ENCODE results near the gene GNA12. TPM values are rescaled to one million over a fixed set of nuclear protein-coding genes. Genes with fewer than 3 reads are reported as not detected.
A peak's percentile ranks its signal among the peaks of the same experiment; 100 is the strongest.

GNA12 gene
- total RNA-seq, 5 donors from 2014 or later (not counting 1 experiment from before 2014, with no cell fraction given): 17.9 to 22.5 (median 22.1) TPM

GRCh38 chr7:2878306-2878705 lies 34.2 kb upstream of the GNA12 start:
- peak overlapping the region; percentile 37 to 83 for H3K27ac Mint-ChIP-seq
- WGBS (ENCODE audit: insufficient coverage): 42% methylated on average over 1 of the region's 3 CpGs
- ChIA-PET CTCF (interaction anchor here in 1 of 2 donors (0.7 kb wide), 1 partner anchor 762 kb away, joined by 3 read pairs; no protein-coding TSS in a partner anchor), POLR2A (no interaction called here)
- ATAC-seq (replicated peaks in 1 of 4) (no peak), DNase-seq (no peak)
- peaks cover 37 to 52% (median 40%) of the 10 kb centered on the region in 3 donors for H3K4me1 Mint-ChIP-seq
- H3K4me3 Mint-ChIP-seq: peak overlapping the region in 1 of 3 donors; percentile 57
- H3K9me3 Mint-ChIP-seq: no peaks in the 10 kb centered on the region
- H3K27ac ChIP-seq (ENCODE audit: low read length): no peak overlapping the region
- H3K27me3 ChIP-seq (replicated peaks in 1 of 2; ENCODE audit: control insufficient read depth in 2 of 2, extremely low read depth in 1 of 2, insufficient read depth in 2 of 2, low read length in 1 of 2): no peaks in the 10 kb centered on the region
- no peak overlapping the region for H3K4me3 ChIP-seq (ENCODE audit: control insufficient read depth in 1 of 2, extremely low read depth in 1 of 2, low read length in 1 of 2)
- H3K36me3 ChIP-seq (ENCODE audit: control insufficient read depth in 2 of 2, extremely low read depth in 1 of 2, insufficient read depth in 1 of 2, low read length in 1 of 2): no peaks in the 10 kb centered on the region
- H3K36me3 Mint-ChIP-seq: no peaks in the 10 kb centered on the region
- no peaks in the 10 kb centered on the region for H3K9me3 ChIP-seq
- H3K4me1 ChIP-seq (ENCODE audit: control insufficient read depth in 1 of 2, extremely low read depth in 1 of 2, insufficient read depth in 2 of 2, low read length in 2 of 2): peaks cover 12 to 16% of the 10 kb centered on the region in 2 experiments
- no peaks in the 10 kb centered on the region for H3K27me3 Mint-ChIP-seq

DNA sequence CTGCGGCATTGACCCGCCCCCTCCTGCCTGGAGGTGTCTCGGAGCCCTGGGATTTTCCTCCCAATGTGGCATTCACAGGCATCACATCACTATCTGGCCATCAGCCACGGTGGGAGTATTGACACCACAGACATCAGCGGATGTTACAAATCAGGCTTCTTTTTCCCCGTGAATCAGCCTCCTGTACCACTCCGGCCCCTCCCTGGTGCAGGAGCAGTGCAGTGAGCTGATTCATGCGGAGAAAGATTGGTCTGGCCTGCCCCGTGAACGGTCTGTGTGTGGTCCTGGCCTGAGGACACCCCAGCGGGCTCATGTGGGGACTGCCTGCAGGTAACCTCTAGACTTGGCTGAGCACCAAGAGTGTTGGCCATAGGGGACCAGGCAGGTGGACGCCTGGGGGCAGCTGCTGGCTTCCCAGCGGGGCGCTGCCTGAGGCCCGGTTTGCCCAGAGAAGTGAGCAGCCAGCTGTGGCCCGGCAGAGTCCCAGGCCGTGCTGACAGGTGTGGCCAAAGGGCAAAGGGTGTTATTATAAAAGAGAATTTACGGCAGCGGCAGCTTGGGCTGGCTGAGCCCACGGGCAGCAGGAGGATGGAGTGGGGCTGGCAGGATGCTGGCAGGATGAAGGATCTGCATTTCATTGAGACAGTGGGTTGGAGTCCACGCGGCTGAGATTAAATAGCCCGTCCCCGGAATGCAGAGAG lies 32.1 kb upstream of the GNA12 start:
- Histone ChIP-seq H3K27ac (ENCODE audit: low read length) (no peak overlapping the region), H3K4me3 (ENCODE audit: control insufficient read depth in 1 of 2, extremely low read depth in 1 of 2, low read length in 1 of 2) (no peak overlapping the region), H3K4me1 (ENCODE audit: control insufficient read depth in 1 of 2, extremely low read depth in 1 of 2, insufficient read depth in 2 of 2, low read length in 2 of 2) (peaks cover 12 to 23% of the 10 kb centered on the region in 2 experiments), H3K27me3 (replicated peaks in 1 of 2; ENCODE audit: control insufficient read depth in 2 of 2, extremely low read depth in 1 of 2, insufficient read depth in 2 of 2, low read length in 1 of 2) (no peaks in the 10 kb centered on the region), H3K36me3 (ENCODE audit: control insufficient read depth in 2 of 2, extremely low read depth in 1 of 2, insufficient read depth in 1 of 2, low read length in 1 of 2) (no peaks in the 10 kb centered on the region), H3K9me3 (no peaks in the 10 kb centered on the region)
- H3K4me1 Mint-ChIP-seq: peaks cover 46 to 62% (median 57%) of the 10 kb centered on the region in 3 donors
- no peak overlapping the region for H3K4me3 Mint-ChIP-seq
- no peak for ATAC-seq (replicated peaks in 1 of 4)
- no peaks in the 10 kb centered on the region for H3K9me3 Mint-ChIP-seq
- H3K27me3 Mint-ChIP-seq: no peaks in the 10 kb centered on the region
- H3K27ac Mint-ChIP-seq: no peak overlapping the region
- WGBS (ENCODE audit: insufficient coverage): 93% methylated on average over 20 of the region's 24 CpGs
- no peak for DNase-seq
- no peaks in the 10 kb centered on the region for H3K36me3 Mint-ChIP-seq
- CTCF ChIA-PET: no interaction called here
- POLR2A ChIA-PET: no interaction called here

- Mint-ChIP-seq H3K9me3 (no peaks in the 10 kb centered on the region), H3K36me3 (no peaks in the 10 kb centered on the region), H3K27ac (peak overlapping the region in 1 of 2 donors; percentile 23), H3K4me3 (no peak overlapping the region), H3K4me1 (peaks cover 51 to 70% (median 66%) of the 10 kb centered on the region in 3 donors), H3K27me3 (no peaks in the 10 kb centered on the region)
- Histone ChIP-seq H3K4me1 (ENCODE audit: control insufficient read depth in 1 of 2, extremely low read depth in 1 of 2, insufficient read depth in 2 of 2, low read length in 2 of 2) (peaks cover 7 to 40% of the 10 kb centered on the region in 2 experiments), H3K4me3 (ENCODE audit: control insufficient read depth in 1 of 2, extremely low read depth in 1 of 2, low read length in 1 of 2) (no peak overlapping the region), H3K36me3 (ENCODE audit: control insufficient read depth in 2 of 2, extremely low read depth in 1 of 2, insufficient read depth in 1 of 2, low read length in 1 of 2) (no peaks in the 10 kb centered on the region), H3K27ac (ENCODE audit: low read length) (no peak overlapping the region), H3K27me3 (replicated peaks in 1 of 2; ENCODE audit: control insufficient read depth in 2 of 2, extremely low read depth in 1 of 2, insufficient read depth in 2 of 2, low read length in 1 of 2) (no peaks in the 10 kb centered on the region), H3K9me3 (no peaks in the 10 kb centered on the region)
- DNase-seq (no peak), ATAC-seq (replicated peaks in 1 of 4) (no peak)
- 86% methylated on average over 2 of the region's 7 CpGs for WGBS (ENCODE audit: insufficient coverage)
- CTCF ChIA-PET: no interaction called here
- POLR2A ChIA-PET: no interaction called here
Measured at GRCh38 chr7:2873686-2874551, 29.8 kb upstream of the GNA12 start.

DNA sequence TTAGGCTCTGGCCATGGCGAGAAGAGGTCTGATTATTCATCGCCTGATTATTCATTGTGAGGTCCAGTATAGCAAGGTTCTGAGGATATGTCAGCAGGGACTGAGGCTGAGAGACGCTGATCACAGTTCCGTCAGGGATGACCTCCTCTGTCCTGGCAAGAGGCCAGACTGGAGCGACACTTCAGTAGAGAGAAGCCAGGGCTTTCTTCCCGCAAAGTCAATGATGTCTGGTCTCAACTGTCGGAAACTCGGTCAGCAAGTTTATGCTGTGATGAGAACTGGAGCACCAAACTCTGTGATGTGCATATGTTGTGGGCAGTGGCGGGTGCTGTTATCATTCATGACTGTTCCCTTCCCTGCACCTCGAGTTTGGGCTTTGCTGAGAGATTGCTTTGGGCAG lies 29.0 kb upstream of the GNA12 start:
- H3K27me3 Mint-ChIP-seq: no peaks in the 10 kb centered on the region

DNA sequence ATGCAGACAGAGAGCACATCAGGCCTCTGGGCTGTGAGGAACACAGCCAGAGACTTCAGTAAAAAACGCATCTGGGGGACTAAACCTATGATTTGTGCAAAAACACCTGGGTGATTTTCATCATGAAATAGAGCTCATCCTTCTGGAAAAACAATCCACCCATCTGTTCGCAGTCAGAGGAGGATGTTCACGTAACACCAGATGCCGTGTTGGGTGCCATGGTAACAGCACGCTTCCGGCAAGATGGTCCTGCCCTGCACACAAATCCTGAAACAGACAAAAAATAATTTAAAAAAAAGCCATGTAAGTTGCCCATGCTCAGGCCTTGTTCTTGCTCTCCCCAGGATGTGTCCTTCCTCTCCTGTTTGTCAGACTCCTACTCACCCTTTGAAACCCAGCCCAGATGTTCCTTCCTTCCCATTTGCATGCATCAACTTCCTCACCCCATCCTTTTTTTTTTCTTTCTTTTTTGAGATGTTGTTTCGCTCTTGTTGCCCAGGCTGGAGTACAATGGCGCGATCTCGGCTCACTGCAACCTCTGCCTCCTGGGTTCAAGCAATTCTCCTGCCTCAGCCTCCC lies 28.3 kb upstream of the GNA12 start:
- ATAC-seq (replicated peaks in 1 of 4) (no peak), DNase-seq (no peak)
- peak overlapping the region; percentile 66 to 91 for H3K27ac Mint-ChIP-seq
- H3K4me3 Mint-ChIP-seq: peak overlapping the region in 1 of 3 donors; percentile 41
- H3K4me1 Mint-ChIP-seq: peaks cover 40 to 59% (median 58%) of the 10 kb centered on the region in 3 donors
- Histone ChIP-seq H3K9me3 (no peaks in the 10 kb centered on the region), H3K27ac (ENCODE audit: low read length) (no peak overlapping the region), H3K4me1 (ENCODE audit: control insufficient read depth in 1 of 2, extremely low read depth in 1 of 2, insufficient read depth in 2 of 2, low read length in 2 of 2) (peaks cover 2 to 30% of the 10 kb centered on the region in 2 experiments), H3K36me3 (ENCODE audit: control insufficient read depth in 2 of 2, extremely low read depth in 1 of 2, insufficient read depth in 1 of 2, low read length in 1 of 2) (no peaks in the 10 kb centered on the region), H3K27me3 (replicated peaks in 1 of 2; ENCODE audit: control insufficient read depth in 2 of 2, extremely low read depth in 1 of 2, insufficient read depth in 2 of 2, low read length in 1 of 2) (no peaks in the 10 kb centered on the region), H3K4me3 (ENCODE audit: control insufficient read depth in 1 of 2, extremely low read depth in 1 of 2, low read length in 1 of 2) (no peak overlapping the region)
- ChIA-PET CTCF (no interaction called here), POLR2A (interaction anchor here in 1 of 2 donors (0.5 kb wide), 1 partner anchor 191 kb away, joined by 5 read pairs; no protein-coding TSS in a partner anchor)
- H3K27me3 Mint-ChIP-seq: no peaks in the 10 kb centered on the region
- H3K9me3 Mint-ChIP-seq: no peaks in the 10 kb centered on the region
- no peaks in the 10 kb centered on the region for H3K36me3 Mint-ChIP-seq
- WGBS (ENCODE audit: insufficient coverage): 91% methylated on average over 6 of the region's 10 CpGs

More for the DNA sequence above, 29.0 kb upstream of the GNA12 start:
- H3K27ac ChIP-seq (ENCODE audit: low read length): no peak overlapping the region
- no peaks in the 10 kb centered on the region for H3K36me3 ChIP-seq (ENCODE audit: control insufficient read depth in 2 of 2, extremely low read depth in 1 of 2, insufficient read depth in 1 of 2, low read length in 1 of 2)
- H3K4me3 ChIP-seq (ENCODE audit: control insufficient read depth in 1 of 2, extremely low read depth in 1 of 2, low read length in 1 of 2): no peak overlapping the region
- H3K9me3 Mint-ChIP-seq: no peaks in the 10 kb centered on the region
- CTCF ChIA-PET: no interaction called here
- DNase-seq: no peak
- peak overlapping the region in 1 of 3 donors; percentile 41 for H3K4me3 Mint-ChIP-seq
- no peak for ATAC-seq (replicated peaks in 1 of 4)
- 88% methylated on average over 10 of the region's 10 CpGs for WGBS (ENCODE audit: insufficient coverage)
- no peaks in the 10 kb centered on the region for H3K36me3 Mint-ChIP-seq
- H3K4me1 Mint-ChIP-seq: peaks cover 43 to 64% (median 61%) of the 10 kb centered on the region in 3 donors
- POLR2A ChIA-PET: no interaction called here
- peaks cover 2 to 33% of the 10 kb centered on the region in 2 experiments for H3K4me1 ChIP-seq (ENCODE audit: control insufficient read depth in 1 of 2, extremely low read depth in 1 of 2, insufficient read depth in 2 of 2, low read length in 2 of 2)
- no peaks in the 10 kb centered on the region for H3K9me3 ChIP-seq
- H3K27me3 ChIP-seq (replicated peaks in 1 of 2; ENCODE audit: control insufficient read depth in 2 of 2, extremely low read depth in 1 of 2, insufficient read depth in 2 of 2, low read length in 1 of 2): no peaks in the 10 kb centered on the region
- peak overlapping the region in 1 of 2 donors; percentile 22 for H3K27ac Mint-ChIP-seq

DNA sequence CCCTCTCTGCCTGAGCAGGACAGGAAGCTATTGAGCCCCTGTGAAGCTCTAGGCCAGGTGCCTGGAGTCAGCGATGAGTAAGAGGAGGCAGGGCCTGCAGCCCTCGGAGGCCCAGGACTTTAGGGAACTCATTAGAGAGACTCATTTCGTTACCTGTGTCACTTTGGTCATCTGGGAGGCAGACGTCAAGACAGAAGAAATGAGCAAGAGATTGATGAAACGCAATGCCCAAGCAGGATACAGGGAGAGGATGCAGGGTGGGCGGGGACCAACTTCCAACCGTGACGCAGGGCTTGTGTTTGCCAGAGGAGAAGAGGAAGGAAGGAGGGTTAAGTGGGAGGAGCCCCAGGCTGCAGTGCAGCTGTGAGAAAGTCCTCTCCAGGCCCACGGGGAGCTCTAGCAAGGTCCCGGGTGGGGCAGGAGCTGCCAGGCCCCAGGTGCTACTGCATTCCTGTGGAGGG lies 26.4 kb upstream of the GNA12 start:
- Histone ChIP-seq H3K4me1 (ENCODE audit: control insufficient read depth in 1 of 2, extremely low read depth in 1 of 2, insufficient read depth in 2 of 2, low read length in 2 of 2) (peaks cover 2 to 31% of the 10 kb centered on the region in 2 experiments), H3K9me3 (no peaks in the 10 kb centered on the region), H3K36me3 (ENCODE audit: control insufficient read depth in 2 of 2, extremely low read depth in 1 of 2, insufficient read depth in 1 of 2, low read length in 1 of 2) (no peaks in the 10 kb centered on the region), H3K4me3 (ENCODE audit: control insufficient read depth in 1 of 2, extremely low read depth in 1 of 2, low read length in 1 of 2) (peak overlapping the region in 1 of 2 donors; percentile 39), H3K27ac (ENCODE audit: low read length) (peak overlapping the region; percentile 49), H3K27me3 (replicated peaks in 1 of 2; ENCODE audit: control insufficient read depth in 2 of 2, extremely low read depth in 1 of 2, insufficient read depth in 2 of 2, low read length in 1 of 2) (no peaks in the 10 kb centered on the region)
- WGBS (ENCODE audit: insufficient coverage): 17% methylated on average over 9 of the region's 10 CpGs
- POLR2A ChIA-PET: no interaction called here
- H3K4me3 Mint-ChIP-seq: peak overlapping the region; percentile 71 to 80 (median 80)
- ATAC-seq (replicated peaks in 1 of 4) (peak; percentile 86 to 97 (median 88)), DNase-seq (peak in 33 of 35 experiments; percentile 15 to 74 (median 52))
- H3K36me3 Mint-ChIP-seq: no peaks in the 10 kb centered on the region
- H3K4me1 Mint-ChIP-seq: peaks cover 40 to 56% (median 50%) of the 10 kb centered on the region in 3 donors
- H3K27ac Mint-ChIP-seq: peak overlapping the region; percentile 86 to 91
- CTCF ChIA-PET: interaction anchor here in 1 of 2 donors (0.6 kb wide), 1 partner anchor 106 kb away, joined by 4 read pairs; no protein-coding TSS in a partner anchor
- no peaks in the 10 kb centered on the region for H3K27me3 Mint-ChIP-seq
- H3K9me3 Mint-ChIP-seq: no peaks in the 10 kb centered on the region
